Astrocyte of the spinal cord (primary cell): ENCODE measurements around the gene SIN3A.
"Not testable (repeated sequence)": the region's sequence is repeated elsewhere in the genome, so short reads cannot be mapped to it uniquely, and the experiment has no call there.

ENCODE experiments used
- DNase-seq: peaks from one replicate; pipeline ENCODE4 v3.0.0; 2011; ENCODE audit warnings: low read depth, low spot score
- H3K4me3 ChIP-seq: 2 replicates; pipeline ENCODE4 v1.5.1; 2011; ENCODE audit warnings: low read depth, mild to moderate bottlenecking, low read length, moderate library complexity
- CTCF ChIP-seq: IDR thresholded peaks from 2 replicates; pipeline ENCODE4 v1.5.1; 2012; ENCODE audit warnings: low read depth, mild to moderate bottlenecking, low read length, inconsistent platforms
- in situ Hi-C: cut with HindIII; loops from 2 replicates; pipeline ENCODE4 v1.10.0; 2017; ENCODE audit warnings: low sequenced_read_pairs

SIN3A gene

GRCh38 chr15:75416584-75416983, 34.9 kb downstream of the SIN3A start:
- in situ Hi-C loops: no loop called here
- DNase-seq: no peak
- TF ChIP-seq CTCF: no peak
- no peak overlapping the region for H3K4me3 ChIP-seq

GRCh38 chr15:75410196-75410595, 41.3 kb downstream of the SIN3A start:
- DNase-seq: no peak
- no peak for TF ChIP-seq CTCF
- no peak overlapping the region for H3K4me3 ChIP-seq
- in situ Hi-C loops: no loop called here

- no peak for TF ChIP-seq CTCF
- H3K4me3 ChIP-seq: no peak overlapping the region
- DNase-seq: no peak
- in situ Hi-C loops: no loop called here
These were observed 44.4 kb downstream of the SIN3A start for GRCh38 chr15:75407083-75407482.

GRCh38 chr15:75403892-75404291, 47.6 kb downstream of the SIN3A start:
- no peak for TF ChIP-seq CTCF
- no peak for DNase-seq

GRCh38 chr15:75397494-75397893, 54.0 kb downstream of the SIN3A start:
- in situ Hi-C loops: no loop called here
- no peak overlapping the region for H3K4me3 ChIP-seq
- DNase-seq: peak; percentile 3
- no peak for TF ChIP-seq CTCF

More at GRCh38 chr15:75403892-75404291, 47.6 kb downstream of the SIN3A start:
- in situ Hi-C loops: no loop called here
- H3K4me3 ChIP-seq: no peak overlapping the region

- no peak for TF ChIP-seq CTCF
- DNase-seq: peak; percentile 10
- H3K4me3 ChIP-seq: no peak overlapping the region
- in situ Hi-C loops: no loop called here
These were observed 61.6 kb downstream of the SIN3A start for GRCh38 chr15:75389791-75390382.

- DNase-seq, in situ Hi-C loops, H3K4me3 ChIP-seq: not testable (repeated sequence)
These were observed 67.5 kb downstream of the SIN3A start for GRCh38 chr15:75383986-75384385.
